ENCODE results near the gene HCAR3. TPM values are rescaled to one million over a fixed set of nuclear protein-coding genes. Genes with fewer than 3 reads are reported as not detected.
"Not testable (repeated sequence)": the region's sequence is repeated elsewhere in the genome, so short reads cannot be mapped to it uniquely, and the experiment has no call there.

HCAR3 gene
- total RNA-seq, 1 donor from 2014 or later, result 0.34 TPM

DNA sequence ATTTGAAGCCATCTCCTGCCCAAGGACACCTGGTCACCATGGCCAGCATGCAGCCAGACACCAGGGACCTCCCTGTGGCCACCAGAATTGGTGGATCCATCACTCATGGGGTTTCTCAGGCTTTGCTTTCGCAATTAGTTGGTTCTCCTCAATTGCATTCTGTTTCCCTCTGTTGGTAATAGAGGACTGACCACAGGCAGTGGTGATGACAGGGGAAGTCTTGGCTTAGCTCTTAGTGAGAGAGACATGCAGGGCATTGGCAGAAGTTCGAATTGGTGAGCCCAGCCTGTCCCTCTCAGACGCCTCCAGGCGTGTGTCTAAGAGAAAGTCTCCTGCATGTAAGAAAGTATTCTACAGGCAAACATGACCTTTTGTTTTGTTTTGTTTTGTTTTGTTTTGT is 34.8 kb downstream of the HCAR3 start:
- no peak for DNase-seq (ENCODE audit: low spot score)
- Mint-ChIP-seq H3K36me3 (ENCODE audit: low read depth) (no peaks in the 10 kb centered on the region), H3K9me3 (no peaks in the 10 kb centered on the region), H3K27me3 (ENCODE audit: low read depth) (no peaks in the 10 kb centered on the region), H3K4me3 (ENCODE audit: low read depth) (no peak overlapping the region), H3K4me1 (ENCODE audit: low read depth) (no peaks in the 10 kb centered on the region), H3K27ac (no peak overlapping the region)
- intact Hi-C loops (cut with micrococcal nuclease), result no loop called here

DNA sequence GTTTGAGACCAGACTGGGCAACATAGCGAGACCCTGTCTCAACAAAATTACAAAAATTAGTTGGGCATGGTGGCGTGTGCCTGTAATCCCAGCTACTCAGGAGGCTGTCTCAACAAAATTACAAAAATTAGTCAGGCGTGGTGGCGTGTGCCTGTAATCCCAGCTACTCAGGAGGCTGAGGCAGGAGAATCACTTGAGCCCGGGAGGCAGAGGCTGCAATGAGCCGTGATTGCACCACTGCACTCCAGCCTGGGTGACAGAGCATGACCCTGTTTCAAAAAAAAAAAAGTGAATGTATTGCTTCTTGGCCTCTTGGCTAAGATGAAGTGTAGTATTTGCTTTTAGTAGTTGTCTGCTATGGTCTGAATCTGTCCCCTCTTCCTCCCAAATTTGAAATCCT is 35.6 kb downstream of the HCAR3 start:
- H3K9me3 Mint-ChIP-seq; DNase-seq (ENCODE audit: low spot score): not testable (repeated sequence)

DNA sequence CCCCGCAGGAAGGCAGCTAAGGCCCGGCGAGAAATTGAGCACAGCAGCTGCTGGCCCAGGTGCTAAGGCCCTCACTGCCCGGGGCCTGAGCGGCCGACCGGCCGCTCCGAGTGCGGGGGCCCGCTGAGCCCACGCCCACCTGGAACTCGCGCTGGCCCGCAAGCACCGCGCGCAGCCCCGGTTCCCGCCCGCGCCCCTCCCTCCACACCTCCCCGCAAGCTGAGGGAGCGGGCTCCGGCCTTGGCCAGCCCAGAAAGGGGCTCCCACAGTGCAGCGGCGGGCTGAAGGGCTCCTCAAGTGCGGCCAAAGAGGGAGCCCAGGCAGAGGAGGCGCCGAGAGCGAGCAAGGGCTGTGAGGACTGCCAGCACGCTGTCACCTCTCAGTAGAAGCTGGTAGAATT is 39.8 kb downstream of the HCAR3 start:
- intact Hi-C loops (cut with micrococcal nuclease); H3K9me3 Mint-ChIP-seq; H3K4me1 Mint-ChIP-seq (ENCODE audit: low read depth); H3K36me3 Mint-ChIP-seq (ENCODE audit: low read depth); DNase-seq (ENCODE audit: low spot score); H3K4me3 Mint-ChIP-seq (ENCODE audit: low read depth); H3K27ac Mint-ChIP-seq: not testable (repeated sequence)
- H3K27me3 Mint-ChIP-seq (ENCODE audit: low read depth), result peaks cover 10% of the 10 kb centered on the region

More for the DNA sequence above, 35.6 kb downstream of the HCAR3 start:
- H3K36me3 Mint-ChIP-seq (ENCODE audit: low read depth); H3K4me3 Mint-ChIP-seq (ENCODE audit: low read depth); H3K4me1 Mint-ChIP-seq (ENCODE audit: low read depth); H3K27ac Mint-ChIP-seq; intact Hi-C loops (cut with micrococcal nuclease); H3K27me3 Mint-ChIP-seq (ENCODE audit: low read depth): not testable (repeated sequence)

DNA sequence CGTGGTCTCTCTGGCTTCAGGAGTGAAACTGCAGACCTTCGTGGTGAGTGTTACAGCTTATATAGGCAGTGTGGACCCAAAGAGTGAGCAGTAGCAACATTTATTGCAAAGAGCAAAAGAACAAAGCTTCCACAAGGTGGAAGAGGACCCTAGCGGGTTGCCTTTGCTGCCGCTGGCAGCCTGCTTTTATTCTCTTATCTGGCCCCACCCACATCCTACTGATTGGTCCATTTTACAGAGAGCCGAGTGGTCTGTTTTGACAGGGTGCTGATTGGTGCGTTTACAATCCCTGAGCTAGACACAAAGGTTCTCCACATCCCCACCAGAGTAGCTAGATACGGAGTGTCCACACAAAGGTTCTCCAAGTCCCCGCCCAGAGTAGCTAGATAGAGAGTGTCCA is 40.6 kb downstream of the HCAR3 start:
- H3K36me3 Mint-ChIP-seq (ENCODE audit: low read depth); H3K27ac Mint-ChIP-seq; H3K4me1 Mint-ChIP-seq (ENCODE audit: low read depth): not testable (repeated sequence)

DNA sequence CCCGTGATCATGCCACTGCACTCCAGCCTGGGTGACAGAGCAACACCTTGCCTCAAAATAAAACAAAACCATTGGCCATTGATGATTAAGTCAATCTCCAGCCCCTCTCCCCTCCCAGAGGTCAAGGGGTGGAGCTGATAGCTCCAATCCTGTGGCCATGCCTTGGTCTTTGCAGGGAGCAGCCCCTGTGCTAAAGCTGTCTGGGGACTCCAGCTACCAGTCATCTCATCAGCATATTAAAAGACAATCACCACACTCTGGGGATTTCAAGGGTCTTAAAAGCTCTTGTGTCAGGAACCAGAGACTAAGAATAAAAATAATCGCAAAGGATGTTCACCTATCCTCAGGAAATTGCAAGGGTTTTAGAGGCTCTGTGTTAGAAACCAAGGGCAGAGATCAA is 44.1 kb downstream of the HCAR3 start:
- Mint-ChIP-seq H3K4me1 (ENCODE audit: low read depth) (peaks cover 2% of the 10 kb centered on the region), H3K27ac (no peak overlapping the region), H3K27me3 (ENCODE audit: low read depth) (peaks cover 10% of the 10 kb centered on the region), H3K36me3 (ENCODE audit: low read depth) (no peaks in the 10 kb centered on the region), H3K4me3 (ENCODE audit: low read depth) (no peak overlapping the region), H3K9me3 (no peaks in the 10 kb centered on the region)
- DNase-seq (ENCODE audit: low spot score), result no peak
- intact Hi-C loops (cut with micrococcal nuclease), result no loop called here

More for the DNA sequence above, 40.6 kb downstream of the HCAR3 start:
- DNase-seq (ENCODE audit: low spot score); intact Hi-C loops (cut with micrococcal nuclease); H3K4me3 Mint-ChIP-seq (ENCODE audit: low read depth); H3K9me3 Mint-ChIP-seq: not testable (repeated sequence)
- H3K27me3 Mint-ChIP-seq (ENCODE audit: low read depth), result peaks cover 10% of the 10 kb centered on the region

DNA sequence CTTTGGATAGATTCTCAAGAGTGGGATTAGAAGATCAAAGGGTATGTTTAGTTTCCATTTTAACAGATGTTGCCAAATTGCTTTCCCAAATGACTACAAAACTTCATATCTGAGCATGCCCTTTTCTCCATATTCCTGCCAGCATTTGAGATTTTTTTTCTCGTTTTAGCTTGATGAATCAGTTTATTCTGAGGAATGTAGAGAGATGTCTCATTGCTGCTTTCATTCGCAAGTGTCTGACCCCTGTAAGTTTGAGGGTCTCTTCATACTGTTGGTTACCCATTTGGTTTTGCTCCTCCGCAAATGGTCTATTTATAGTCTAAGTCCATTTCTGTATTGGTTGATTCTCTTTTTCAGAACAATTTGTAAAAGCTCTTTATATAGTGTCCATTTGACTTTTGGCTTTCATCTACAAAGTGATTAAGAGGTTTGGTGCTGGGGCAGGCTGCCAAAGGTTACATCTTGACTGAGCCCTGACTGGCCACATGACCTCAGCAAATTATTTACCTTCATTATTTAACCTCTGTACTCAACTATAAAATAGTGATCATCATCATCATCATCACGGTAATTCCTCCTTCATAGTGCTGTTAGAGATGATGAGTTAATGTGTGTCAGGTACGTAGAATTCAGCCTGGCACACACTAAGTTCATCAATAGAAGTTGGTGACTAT is 47.1 kb downstream of the HCAR3 start:
- intact Hi-C loops (cut with micrococcal nuclease), result no loop called here
- no peak overlapping the region for H3K4me3 Mint-ChIP-seq (ENCODE audit: low read depth)
- H3K4me1 Mint-ChIP-seq (ENCODE audit: low read depth), result peaks cover 2% of the 10 kb centered on the region
- H3K9me3 Mint-ChIP-seq, result no peaks in the 10 kb centered on the region
- H3K36me3 Mint-ChIP-seq (ENCODE audit: low read depth), result no peaks in the 10 kb centered on the region
- no peak for DNase-seq (ENCODE audit: low spot score)
- H3K27me3 Mint-ChIP-seq (ENCODE audit: low read depth), result peaks cover 10% of the 10 kb centered on the region
- no peak overlapping the region for H3K27ac Mint-ChIP-seq

DNA sequence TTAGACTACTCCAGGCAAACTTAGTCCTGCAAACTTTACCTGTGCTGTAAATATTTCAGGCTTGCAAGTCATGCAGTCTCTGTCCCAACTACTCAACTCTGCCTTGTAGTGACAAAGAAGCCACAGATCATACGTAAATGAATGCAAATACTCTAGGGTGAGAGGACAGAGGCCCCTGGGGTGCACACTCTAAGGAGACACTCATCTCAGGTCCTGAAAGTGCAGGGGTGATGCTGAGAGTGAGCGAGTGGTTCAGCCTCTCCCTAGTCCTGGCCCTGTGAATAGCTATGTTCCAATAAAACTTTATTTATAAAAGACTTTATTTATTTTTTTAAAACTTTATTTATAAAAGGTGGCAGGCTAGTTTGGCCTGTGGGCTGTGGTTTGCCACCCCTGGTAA is 48.3 kb downstream of the HCAR3 start:
- intact Hi-C loops (cut with micrococcal nuclease), result no loop called here
- Mint-ChIP-seq H3K4me3 (ENCODE audit: low read depth) (no peak overlapping the region), H3K27me3 (ENCODE audit: low read depth) (peaks cover 6% of the 10 kb centered on the region), H3K9me3 (no peaks in the 10 kb centered on the region), H3K27ac (no peak overlapping the region), H3K36me3 (ENCODE audit: low read depth) (no peaks in the 10 kb centered on the region), H3K4me1 (ENCODE audit: low read depth) (peaks cover 2% of the 10 kb centered on the region)
- no peak for DNase-seq (ENCODE audit: low spot score)

DNA sequence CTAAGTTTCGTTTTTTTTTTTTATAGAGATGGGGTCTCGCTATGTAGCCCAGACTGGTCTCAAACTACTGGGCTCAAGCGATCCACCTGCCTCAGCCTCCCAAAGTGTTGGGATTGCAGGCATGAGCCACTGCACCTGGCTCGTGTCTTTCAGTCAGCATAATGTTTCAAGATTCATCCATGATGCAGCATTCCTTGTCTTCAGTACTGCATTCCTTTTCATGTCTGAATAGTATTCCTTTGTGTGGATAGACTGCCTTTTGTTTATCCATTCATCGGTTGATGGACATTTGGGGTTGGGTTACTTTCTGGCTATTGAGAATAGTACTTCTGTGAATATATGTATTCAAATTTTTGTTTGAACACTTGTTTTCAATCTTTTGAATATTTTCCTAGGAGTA is 50.9 kb downstream of the HCAR3 start:
- no peak overlapping the region for H3K27ac Mint-ChIP-seq
- H3K4me3 Mint-ChIP-seq (ENCODE audit: low read depth), result no peak overlapping the region
- H3K27me3 Mint-ChIP-seq (ENCODE audit: low read depth), result no peaks in the 10 kb centered on the region
- H3K36me3 Mint-ChIP-seq (ENCODE audit: low read depth), result no peaks in the 10 kb centered on the region
- H3K9me3 Mint-ChIP-seq, result no peaks in the 10 kb centered on the region
- intact Hi-C loops (cut with micrococcal nuclease), result no loop called here
- DNase-seq (ENCODE audit: low spot score), result no peak
- H3K4me1 Mint-ChIP-seq (ENCODE audit: low read depth), result no peaks in the 10 kb centered on the region

DNA sequence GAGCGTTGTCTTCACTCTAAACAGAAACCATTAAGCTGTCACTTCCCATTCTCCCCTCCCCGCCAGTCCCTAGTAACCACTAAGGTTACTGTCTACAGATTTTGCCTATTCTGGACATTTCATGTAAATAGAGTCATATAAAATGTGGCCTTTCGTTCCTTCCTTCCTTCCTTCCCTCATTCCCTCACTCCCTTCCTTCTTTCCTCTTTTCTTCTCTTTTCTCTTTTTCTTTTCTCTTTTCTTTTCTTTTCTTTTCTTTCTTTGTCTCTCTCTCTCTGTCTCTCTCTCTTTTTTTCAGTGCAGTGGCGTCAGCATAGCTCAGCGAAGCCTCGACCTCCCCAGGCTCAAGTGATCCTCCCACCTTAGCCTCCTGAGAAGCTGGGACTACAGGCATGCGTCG is 51.3 kb downstream of the HCAR3 start:
- no peaks in the 10 kb centered on the region for H3K9me3 Mint-ChIP-seq
- no peaks in the 10 kb centered on the region for H3K36me3 Mint-ChIP-seq (ENCODE audit: low read depth)
- no peak overlapping the region for H3K4me3 Mint-ChIP-seq (ENCODE audit: low read depth)
- H3K27me3 Mint-ChIP-seq (ENCODE audit: low read depth), result no peaks in the 10 kb centered on the region
- intact Hi-C loops (cut with micrococcal nuclease), result no loop called here
- H3K27ac Mint-ChIP-seq, result no peak overlapping the region
- no peak for DNase-seq (ENCODE audit: low spot score)
- H3K4me1 Mint-ChIP-seq (ENCODE audit: low read depth), result no peaks in the 10 kb centered on the region

Other genes with a start within 250 kb of the HCAR3 start
- gene ZCCHC8, start 215.9 kb downstream of the HCAR3 start, total RNA-seq, result 38.6 and 39.7 TPM in 2 replicates
- 105 and 107 TPM in 2 replicates for gene RSRC2, start 189.9 kb downstream of the HCAR3 start, total RNA-seq
- 121 and 122 TPM in 2 replicates for gene KNTC1, start 189.6 kb downstream of the HCAR3 start, total RNA-seq
- 0.16 TPM in 2 replicates for gene HCAR2, start 13.5 kb downstream of the HCAR3 start, total RNA-seq
- 2.6 and 2.8 TPM in 2 replicates for gene HCAR1, start 14.0 kb upstream of the HCAR3 start, total RNA-seq
- gene DENR, start 36.0 kb upstream of the HCAR3 start, total RNA-seq, result 76.7 and 79.6 TPM in 2 replicates
- gene CCDC62, start 57.8 kb upstream of the HCAR3 start, total RNA-seq, result 0.39 and 0.62 TPM in 2 replicates
- gene HIP1R, start 118.6 kb upstream of the HCAR3 start, total RNA-seq, result 28.8 and 29.0 TPM in 2 replicates
- 11.5 and 11.7 TPM in 2 replicates for gene VPS37B, start 179.3 kb upstream of the HCAR3 start, total RNA-seq
- gene ABCB9, start 249.7 kb upstream of the HCAR3 start, total RNA-seq, result 4.4 and 5.4 TPM in 2 replicates

Data from activated T-helper 2 cell treated with anti-CD3 and anti-CD28 coated beads, Interferon-gamma antibody, Interleukin-2, Interleukin-4, amounts not matched to agents 10 μg/mL and 5 μg/mL and 100 μg/mL, durations not matched to agents 14 hours and 24 hours and 36 hours (primary cell).